Suprapubic skin (tissue), 4 donors: Measurements from ENCODE around the gene MMP21.

ENCODE experiments used
- POLR2A ChIP-seq, 2 donors: fragments of 450-650 bp; IDR thresholded peaks; one replicate each; pipeline ENCODE4 v1.6.1; 2017; ENCODE audit warnings: antibody characterized with exemption in 2 of 2, mild to moderate bottlenecking in 2 of 2, moderate library complexity in 2 of 2
- POLR2AphosphoS5 ChIP-seq, 3 donors: sonication (generic); formaldehyde crosslinking; IDR thresholded peaks; one replicate each; pipeline ENCODE4 v1.6.1; 2017; ENCODE audit warnings: antibody characterized with exemption in 3 of 3
- TF ChIP-seq, protein P1 (sequence below), 2 donors: fragments of 200-600 bp in 1 of 2; fragments of 450-650 bp in 1 of 2; sonication (generic) in 1 of 2; IDR thresholded peaks; one replicate each; pipeline ENCODE4 v1.5.1; 2016 to 2019; ENCODE audit warnings: antibody characterized with exemption in 2 of 2, mild to moderate bottlenecking in 1 of 2, moderate library complexity in 1 of 2

DNA sequence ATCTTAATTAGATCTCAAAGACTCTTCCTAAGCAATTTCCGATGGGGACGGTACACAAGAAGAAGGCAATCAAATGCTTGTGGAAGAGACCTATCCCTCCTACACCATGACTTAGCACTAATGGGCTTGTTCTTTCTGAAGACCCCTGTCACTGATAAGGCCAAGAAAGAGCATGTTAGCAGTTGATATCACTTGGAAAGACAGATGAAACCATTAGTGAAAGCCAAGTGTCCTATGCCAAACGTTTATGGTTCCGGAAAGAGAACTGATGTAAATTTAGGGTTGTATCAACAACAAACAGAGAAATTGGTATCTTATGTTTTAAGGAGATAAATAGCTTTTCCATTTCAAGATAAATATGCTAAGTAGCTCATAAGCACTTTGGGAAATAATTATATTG is 40.9 kb upstream of the MMP21 start:
- TF ChIP-seq POLR2A (IDR thresholded peaks at IDR 0.05), result no peak
- TF ChIP-seq, protein P1, sequence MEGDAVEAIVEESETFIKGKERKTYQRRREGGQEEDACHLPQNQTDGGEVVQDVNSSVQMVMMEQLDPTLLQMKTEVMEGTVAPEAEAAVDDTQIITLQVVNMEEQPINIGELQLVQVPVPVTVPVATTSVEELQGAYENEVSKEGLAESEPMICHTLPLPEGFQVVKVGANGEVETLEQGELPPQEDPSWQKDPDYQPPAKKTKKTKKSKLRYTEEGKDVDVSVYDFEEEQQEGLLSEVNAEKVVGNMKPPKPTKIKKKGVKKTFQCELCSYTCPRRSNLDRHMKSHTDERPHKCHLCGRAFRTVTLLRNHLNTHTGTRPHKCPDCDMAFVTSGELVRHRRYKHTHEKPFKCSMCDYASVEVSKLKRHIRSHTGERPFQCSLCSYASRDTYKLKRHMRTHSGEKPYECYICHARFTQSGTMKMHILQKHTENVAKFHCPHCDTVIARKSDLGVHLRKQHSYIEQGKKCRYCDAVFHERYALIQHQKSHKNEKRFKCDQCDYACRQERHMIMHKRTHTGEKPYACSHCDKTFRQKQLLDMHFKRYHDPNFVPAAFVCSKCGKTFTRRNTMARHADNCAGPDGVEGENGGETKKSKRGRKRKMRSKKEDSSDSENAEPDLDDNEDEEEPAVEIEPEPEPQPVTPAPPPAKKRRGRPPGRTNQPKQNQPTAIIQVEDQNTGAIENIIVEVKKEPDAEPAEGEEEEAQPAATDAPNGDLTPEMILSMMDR (IDR thresholded peaks at IDR 0.05), result no peak
- TF ChIP-seq POLR2AphosphoS5 (IDR thresholded peaks at IDR 0.05), result no peak
